ENCODE data around the gene LCE1A. TPM values are rescaled to one million over a fixed set of nuclear protein-coding genes. Genes with fewer than 3 reads are reported as not detected.

Gene LCE1A
- total RNA-seq, 1 donor from 2014 or later: not detected

- H3F3A ChIP-seq (ENCODE audit: low read depth): no peaks in the 10 kb centered on the region
- no peak overlapping the region for H3K27ac Mint-ChIP-seq
- H3K4me2 ChIP-seq: no peak overlapping the region
- H3K27me3 ChIP-seq: no peaks in the 10 kb centered on the region
- no peak overlapping the region for H3K4me3 Mint-ChIP-seq
- no peaks in the 10 kb centered on the region for H3K4me1 ChIP-seq
- peaks cover 24% of the 10 kb centered on the region for H3K9me3 ChIP-seq (ENCODE audit: low read depth)
- no peak for TF ChIP-seq EZH2 (IDR thresholded peaks at IDR 0.05)
- TF ChIP-seq CTCF (IDR thresholded peaks at IDR 0.05): no peak
- no peak for TF ChIP-seq EZH2phosphoT487 (IDR thresholded peaks at IDR 0.05)
- no peaks in the 10 kb centered on the region for H3K79me2 ChIP-seq (ENCODE audit: low read depth)
- no peak overlapping the region for H3K9ac ChIP-seq
- no peak overlapping the region for H3K27ac ChIP-seq
- H3K36me3 Mint-ChIP-seq: no peaks in the 10 kb centered on the region
- H2AFZ ChIP-seq (replicated peaks): no peak overlapping the region
- no peaks in the 10 kb centered on the region for H3K27me3 Mint-ChIP-seq (ENCODE audit: insufficient read depth, low read depth)
- no peak for DNase-seq (ENCODE audit: low spot score)
- no peaks in the 10 kb centered on the region for H3K36me3 ChIP-seq
- no peak overlapping the region for H3K4me3 ChIP-seq
- H3K4me1 Mint-ChIP-seq: no peaks in the 10 kb centered on the region
- peaks cover 6% of the 10 kb centered on the region for H3K9me3 Mint-ChIP-seq
- no peaks in the 10 kb centered on the region for H4K20me1 ChIP-seq (ENCODE audit: low read depth)
Measured at GRCh38 chr1:152824964-152825363, 2.3 kb upstream of the LCE1A start.

GRCh38 chr1:152836870-152837269 is 9.6 kb downstream of the LCE1A start:
- Histone ChIP-seq H3K27ac (no peak overlapping the region), H3K9me3 (ENCODE audit: low read depth) (no peaks in the 10 kb centered on the region), H3K4me2 (no peak overlapping the region), H3K36me3 (no peaks in the 10 kb centered on the region), H3K27me3 (no peaks in the 10 kb centered on the region), H3K4me3 (no peak overlapping the region), H3K79me2 (ENCODE audit: low read depth) (no peaks in the 10 kb centered on the region), H3K4me1 (no peaks in the 10 kb centered on the region), H3F3A (ENCODE audit: low read depth) (no peaks in the 10 kb centered on the region), H3K9ac (no peak overlapping the region), H4K20me1 (ENCODE audit: low read depth) (no peaks in the 10 kb centered on the region), H2AFZ (replicated peaks) (no peak overlapping the region)
- Mint-ChIP-seq H3K4me3 (no peak overlapping the region), H3K4me1 (no peaks in the 10 kb centered on the region), H3K36me3 (no peaks in the 10 kb centered on the region), H3K9me3 (peaks cover 6% of the 10 kb centered on the region), H3K27me3 (ENCODE audit: insufficient read depth, low read depth) (no peaks in the 10 kb centered on the region), H3K27ac (no peak overlapping the region)
- no peak for DNase-seq (ENCODE audit: low spot score)
- TF ChIP-seq EZH2phosphoT487 (IDR thresholded peaks at IDR 0.05): no peak
- TF ChIP-seq CTCF (IDR thresholded peaks at IDR 0.05): no peak
- no peak for TF ChIP-seq EZH2 (IDR thresholded peaks at IDR 0.05)

- H3F3A ChIP-seq (ENCODE audit: low read depth): no peaks in the 10 kb centered on the region
- H3K9ac ChIP-seq: no peak within 1 kb of the TSS
- no peak within 1 kb of the TSS for H3K4me2 ChIP-seq
- peaks cover 11% of the 10 kb centered on the region for H3K9me3 ChIP-seq (ENCODE audit: low read depth)
- Mint-ChIP-seq H3K36me3 (no peaks in the 10 kb centered on the region), H3K9me3 (peaks cover 3% of the 10 kb centered on the region), H3K4me1 (no peaks in the 10 kb centered on the region), H3K4me3 (no peak within 1 kb of the TSS), H3K27me3 (ENCODE audit: insufficient read depth, low read depth) (no peaks in the 10 kb centered on the region), H3K27ac (no peak within 1 kb of the TSS)
- no peak within 1 kb of the TSS for H3K4me3 ChIP-seq
- H3K4me1 ChIP-seq: no peaks in the 10 kb centered on the region
- H3K79me2 ChIP-seq (ENCODE audit: low read depth): no peaks in the 10 kb centered on the region
- H2AFZ ChIP-seq (replicated peaks): no peak within 1 kb of the TSS
- no peaks in the 10 kb centered on the region for H3K36me3 ChIP-seq
- no peak within 1 kb of the TSS for H3K27ac ChIP-seq
- H4K20me1 ChIP-seq (ENCODE audit: low read depth): no peaks in the 10 kb centered on the region
- H3K27me3 ChIP-seq: no peaks in the 10 kb centered on the region
- TF ChIP-seq CTCF (IDR thresholded peaks at IDR 0.05): no peak
- no peak for TF ChIP-seq EZH2phosphoT487 (IDR thresholded peaks at IDR 0.05)
- TF ChIP-seq EZH2 (IDR thresholded peaks at IDR 0.05): no peak
- DNase-seq (ENCODE audit: low spot score): no peak
Measured at GRCh38 chr1:152842556-152842955, 15.3 kb downstream of the LCE1A start, which contains the start of gene LCE6A. LCE6A (plus strand) TSS chr1:152842856; CDS start chr1:152843521, 665 bp downstream.

Data from neural progenitor cell (in vitro differentiated cells).